Measurements from ENCODE around the gene CCT6A.
"Not testable (repeated sequence)": the region's sequence is repeated elsewhere in the genome, so short reads cannot be mapped to it uniquely, and the experiment has no call there.

The CCT6A gene

GRCh38 chr7:56051339-56052191 is at the start of gene CCT6A, which contains the start of gene PSPH:
TSS of gene CCT6A (plus strand) at chr7:56051765. CDS start at chr7:56051849, 84 bp downstream.
TSS of gene PSPH (minus strand) at chr7:56051444. CDS start at chr7:56021212, 30,232 bp downstream.
- DNase-seq (ENCODE audit: low spot score), result peak; percentile 88

- DNase-seq (ENCODE audit: low spot score), result no peak
Measured at GRCh38 chr7:56003749-56004148, 47.8 kb upstream of the CCT6A start.

GRCh38 chr7:56007167-56007652 is 44.4 kb upstream of the CCT6A start:
- no peak for DNase-seq (ENCODE audit: low spot score)

GRCh38 chr7:56007891-56008290 is 43.7 kb upstream of the CCT6A start:
- no peak for DNase-seq (ENCODE audit: low spot score)

- DNase-seq (ENCODE audit: low spot score), result no peak
Measured at GRCh38 chr7:56009695-56010094, 41.9 kb upstream of the CCT6A start.

GRCh38 chr7:56017015-56017414 is 34.5 kb upstream of the CCT6A start:
- DNase-seq (ENCODE audit: low spot score), result not testable (repeated sequence)

GRCh38 chr7:56019501-56019900 is 32.1 kb upstream of the CCT6A start:
- DNase-seq (ENCODE audit: low spot score), result no peak

GRCh38 chr7:56023500-56023899 is 28.1 kb upstream of the CCT6A start:
- no peak for DNase-seq (ENCODE audit: low spot score)

- DNase-seq (ENCODE audit: low spot score), result no peak
Measured at GRCh38 chr7:56026538-56026937, 25.0 kb upstream of the CCT6A start.

- DNase-seq (ENCODE audit: low spot score), result no peak
Measured at GRCh38 chr7:56028942-56029630, 22.5 kb upstream of the CCT6A start.

GRCh38 chr7:56030340-56030739 is 21.2 kb upstream of the CCT6A start:
- DNase-seq (ENCODE audit: low spot score), result no peak

- DNase-seq (ENCODE audit: low spot score), result not testable (repeated sequence)
Measured at GRCh38 chr7:56031556-56031955, 20.0 kb upstream of the CCT6A start.

GRCh38 chr7:56032578-56032977 is 19.0 kb upstream of the CCT6A start:
- not testable (repeated sequence) for DNase-seq (ENCODE audit: low spot score)

GRCh38 chr7:56033671-56034432 is 17.7 kb upstream of the CCT6A start:
- peak; percentile 74 for DNase-seq (ENCODE audit: low spot score)

- no peak for DNase-seq (ENCODE audit: low spot score)
Measured at GRCh38 chr7:56040730-56041129, 10.8 kb upstream of the CCT6A start.

- DNase-seq (ENCODE audit: low spot score), result not testable (repeated sequence)
Measured at GRCh38 chr7:56045758-56046157, 5.8 kb upstream of the CCT6A start.

- DNase-seq (ENCODE audit: low spot score), result no peak
Measured at GRCh38 chr7:56046721-56047445, 4.7 kb upstream of the CCT6A start.

GRCh38 chr7:56047446-56048116 is 4.0 kb upstream of the CCT6A start:
- DNase-seq (ENCODE audit: low spot score), result not testable (repeated sequence)

- no peak for DNase-seq (ENCODE audit: low spot score)
Measured at GRCh38 chr7:56048245-56048644, 3.3 kb upstream of the CCT6A start.

GRCh38 chr7:56048763-56049162 is 2.8 kb upstream of the CCT6A start:
- not testable (repeated sequence) for DNase-seq (ENCODE audit: low spot score)

GRCh38 chr7:56051053-56051338 is 569 bp upstream of the CCT6A start:
- no peak for DNase-seq (ENCODE audit: low spot score)
